HG03196 (cell line): ENCODE measurements around the gene INSM2.

Source experiments
- ATAC-seq: cut with Tn5 transposase; IDR thresholded peaks from one replicate; pipeline ENCODE4 v1.9.1; 2021; ENCODE audit not compliant: unreplicated experiment

Gene INSM2, protein sequence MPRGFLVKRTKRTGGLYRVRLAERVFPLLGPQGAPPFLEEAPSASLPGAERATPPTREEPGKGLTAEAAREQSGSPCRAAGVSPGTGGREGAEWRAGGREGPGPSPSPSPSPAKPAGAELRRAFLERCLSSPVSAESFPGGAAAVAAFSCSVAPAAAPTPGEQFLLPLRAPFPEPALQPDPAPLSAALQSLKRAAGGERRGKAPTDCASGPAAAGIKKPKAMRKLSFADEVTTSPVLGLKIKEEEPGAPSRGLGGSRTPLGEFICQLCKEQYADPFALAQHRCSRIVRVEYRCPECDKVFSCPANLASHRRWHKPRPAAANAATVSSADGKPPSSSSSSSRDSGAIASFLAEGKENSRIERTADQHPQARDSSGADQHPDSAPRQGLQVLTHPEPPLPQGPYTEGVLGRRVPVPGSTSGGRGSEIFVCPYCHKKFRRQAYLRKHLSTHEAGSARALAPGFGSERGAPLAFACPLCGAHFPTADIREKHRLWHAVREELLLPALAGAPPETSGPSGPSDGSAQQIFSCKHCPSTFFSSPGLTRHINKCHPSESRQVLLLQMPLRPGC

DNA sequence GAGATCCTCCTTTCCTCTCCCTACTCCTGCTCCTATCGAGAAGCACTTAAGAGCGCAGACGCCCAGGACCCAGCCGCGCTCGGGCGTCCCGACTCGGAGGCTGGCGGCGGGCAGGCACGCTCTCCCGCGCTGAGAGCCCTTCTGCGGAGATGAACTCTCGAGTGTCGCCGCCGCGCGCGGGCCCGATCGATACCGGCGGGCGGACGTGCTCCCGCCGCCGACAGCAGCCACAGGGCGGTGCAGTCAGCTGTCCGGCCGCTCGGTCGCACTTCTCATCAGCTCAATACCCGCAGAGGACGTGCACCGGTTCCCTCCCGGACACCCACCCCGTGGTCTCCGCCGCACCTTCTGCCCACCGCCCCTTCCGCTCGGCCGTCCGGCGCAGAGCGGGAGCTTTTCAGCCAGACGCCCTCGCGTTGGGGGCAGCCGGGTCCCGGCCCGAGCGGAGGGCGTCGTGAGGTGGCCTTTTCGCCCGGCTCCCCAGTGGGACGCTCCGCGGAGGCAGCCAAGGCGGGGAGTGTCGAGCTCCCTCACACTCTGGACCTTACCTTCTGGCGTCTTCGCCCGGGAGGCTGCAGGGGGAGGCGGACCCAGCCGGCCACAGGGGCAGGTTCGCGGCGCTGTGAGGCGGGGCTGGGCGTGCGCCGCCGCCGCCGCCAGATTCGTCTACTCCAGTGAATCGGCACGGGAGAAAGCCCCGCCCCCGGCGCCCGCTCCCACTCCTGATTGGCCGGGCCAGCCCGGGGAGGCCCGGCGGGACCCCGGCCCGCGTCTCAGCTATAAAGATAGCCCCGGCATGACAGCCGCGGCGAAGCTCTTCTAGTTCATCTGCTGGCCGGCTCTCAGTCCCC, at the start of gene INSM2:
Gene INSM2 (plus strand): TSS at position 808 of the 851 bp plus-strand sequence. CDS start 89 bp downstream, outside the sequence.
- ATAC-seq = peak; percentile 78

DNA sequence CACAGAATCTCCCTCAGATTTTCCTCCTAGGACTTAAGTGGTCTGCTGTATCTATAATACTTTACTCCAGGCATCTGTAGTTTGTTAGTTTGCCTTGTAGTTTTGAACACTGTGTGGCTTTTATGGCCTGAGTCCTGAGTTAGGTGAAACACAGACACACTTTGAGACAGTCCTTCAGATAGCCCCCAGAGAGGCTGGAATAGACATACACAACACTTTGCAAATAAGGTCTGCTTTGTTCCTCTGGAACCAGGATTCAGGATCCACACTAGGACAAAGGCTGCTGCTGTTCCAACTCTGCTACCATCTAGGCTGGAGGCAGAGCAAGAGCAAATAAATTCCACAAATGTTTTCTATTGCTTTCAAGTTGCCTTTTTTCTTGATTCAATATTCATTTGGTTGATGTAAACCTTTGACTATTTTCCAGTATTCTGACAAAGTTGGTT, 41.4 kb upstream of the INSM2 start:
- no peak for ATAC-seq

DNA sequence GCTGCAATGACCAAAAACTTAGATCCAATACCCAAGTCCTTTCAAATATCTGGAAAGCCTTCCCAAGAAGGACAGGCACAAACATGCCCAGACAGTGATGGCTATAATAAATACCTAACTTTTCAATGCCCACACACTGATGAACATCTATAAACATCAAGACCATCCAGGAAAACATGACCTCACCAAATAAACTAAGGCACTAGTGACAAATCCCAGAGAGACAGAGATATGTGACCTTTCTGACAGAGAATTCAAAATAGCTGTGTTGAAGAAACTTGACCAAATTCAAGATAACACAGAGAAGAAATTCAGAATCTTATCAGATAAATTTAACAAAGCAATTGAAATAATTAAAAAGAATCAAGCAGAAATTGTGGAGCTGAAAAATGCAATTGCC, 38.7 kb upstream of the INSM2 start:
- no peak for ATAC-seq

DNA sequence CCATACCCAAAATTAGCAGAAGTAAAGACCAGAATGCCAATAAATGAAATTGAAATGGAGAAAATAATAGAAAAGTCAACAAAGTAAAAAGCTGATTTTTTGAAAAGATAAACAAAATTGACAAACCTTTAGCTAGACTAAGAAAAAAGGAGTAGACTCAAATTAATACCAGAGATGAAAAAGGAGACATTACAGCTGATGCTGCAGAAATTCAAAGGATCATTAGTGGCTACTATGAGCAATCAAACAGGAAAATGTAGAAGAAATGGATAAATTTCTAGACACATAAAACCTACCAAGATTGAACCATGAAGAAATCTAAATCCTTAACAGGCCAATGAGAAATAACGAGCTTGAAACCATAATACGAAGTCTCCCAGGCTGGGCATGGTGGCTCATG, 34.8 kb upstream of the INSM2 start:
- ATAC-seq = no peak

DNA sequence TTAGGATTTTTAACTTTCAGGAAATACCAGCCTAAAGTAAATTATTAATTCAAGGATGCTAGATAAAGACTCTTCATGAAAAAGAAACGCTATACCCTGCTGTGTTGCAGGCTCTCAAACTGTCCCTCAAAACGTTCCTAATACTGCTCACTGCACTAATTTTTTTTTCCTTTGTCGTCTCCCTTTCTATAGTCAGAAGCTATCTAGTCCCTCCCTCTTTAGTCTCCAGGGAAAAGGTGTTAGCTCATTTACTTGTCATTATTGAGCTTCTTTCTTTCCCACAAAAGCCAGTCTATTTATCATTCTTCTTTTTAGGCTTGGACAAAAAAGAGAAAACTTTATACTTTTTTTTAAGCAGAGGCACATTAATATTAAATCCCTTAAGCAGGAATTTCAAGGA, 30.3 kb upstream of the INSM2 start:
- ATAC-seq = no peak

DNA sequence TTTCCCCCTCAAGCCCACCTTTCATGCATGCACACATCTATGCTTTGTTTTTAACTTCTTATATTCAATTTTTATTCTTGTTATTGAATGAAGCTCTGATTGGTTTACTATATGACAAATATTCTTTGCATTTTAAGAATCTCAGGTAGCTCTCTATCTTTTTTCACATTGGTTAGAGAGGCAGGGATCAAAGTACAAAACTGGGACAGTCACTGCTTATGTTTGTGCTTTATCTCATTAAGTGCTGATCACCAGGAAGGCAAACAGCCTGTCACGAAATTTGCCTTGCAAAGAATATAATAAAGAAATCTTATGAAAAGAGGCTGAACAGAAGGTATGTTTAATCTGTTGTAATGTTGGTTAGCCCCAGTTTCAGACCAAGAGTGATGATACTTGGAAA, 29.7 kb upstream of the INSM2 start:
- ATAC-seq = no peak

DNA sequence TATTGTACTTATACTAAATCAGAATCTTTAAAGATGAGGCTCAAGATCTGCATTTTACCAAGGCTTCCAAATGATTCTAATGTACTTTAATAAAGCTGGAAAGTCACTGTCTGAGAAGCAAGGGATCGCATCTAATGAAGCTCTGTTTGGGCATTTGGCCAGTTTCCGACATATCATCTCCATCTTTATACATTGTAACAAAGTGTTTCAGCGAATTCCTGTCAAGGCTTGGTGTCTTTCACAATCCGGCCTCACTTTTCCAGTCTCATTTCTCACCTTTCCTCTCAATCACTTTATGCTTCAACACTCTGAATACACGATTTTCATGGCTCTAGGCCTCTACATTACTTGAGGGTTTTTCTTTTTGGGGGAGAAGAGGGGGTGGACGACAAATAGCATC, 27.5 kb upstream of the INSM2 start:
- ATAC-seq = no peak

DNA sequence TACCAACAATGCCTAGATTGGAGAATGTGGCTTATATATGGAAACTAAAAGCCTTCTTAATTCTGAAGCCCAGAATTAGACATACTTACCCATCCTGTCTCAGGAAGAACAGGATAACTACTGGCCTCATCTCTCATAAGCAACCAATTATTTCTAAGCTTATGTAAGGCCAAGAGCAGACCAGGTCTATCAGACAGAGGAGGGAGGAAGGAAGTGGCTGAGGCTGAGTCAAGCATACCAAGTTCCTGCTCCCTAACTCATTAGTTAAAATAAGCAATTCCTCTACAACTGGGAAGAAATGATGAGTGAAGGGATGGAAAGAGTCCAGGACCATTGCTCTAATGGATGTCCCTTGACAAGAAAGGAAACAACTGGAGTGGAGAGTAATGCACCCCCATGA, 27.0 kb upstream of the INSM2 start:
- no peak for ATAC-seq

DNA sequence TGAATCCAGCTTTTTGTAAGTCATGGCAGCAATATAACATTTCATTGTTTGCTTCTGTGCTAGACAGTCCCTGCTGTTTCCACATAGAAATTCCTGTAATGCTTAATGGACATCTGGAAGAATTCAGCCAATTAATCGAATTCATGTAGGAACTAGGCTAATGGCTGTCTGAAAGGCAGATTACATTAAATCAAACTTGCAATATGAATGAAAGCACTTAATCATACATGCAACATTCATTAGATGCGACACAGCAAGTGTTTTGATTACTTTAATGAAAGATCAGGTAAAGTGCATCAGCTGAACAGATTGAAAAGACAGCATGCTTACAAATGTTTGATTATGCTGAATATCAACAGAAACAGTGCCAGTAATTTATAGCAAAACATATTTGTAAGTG, 24.1 kb upstream of the INSM2 start:
- ATAC-seq = no peak

DNA sequence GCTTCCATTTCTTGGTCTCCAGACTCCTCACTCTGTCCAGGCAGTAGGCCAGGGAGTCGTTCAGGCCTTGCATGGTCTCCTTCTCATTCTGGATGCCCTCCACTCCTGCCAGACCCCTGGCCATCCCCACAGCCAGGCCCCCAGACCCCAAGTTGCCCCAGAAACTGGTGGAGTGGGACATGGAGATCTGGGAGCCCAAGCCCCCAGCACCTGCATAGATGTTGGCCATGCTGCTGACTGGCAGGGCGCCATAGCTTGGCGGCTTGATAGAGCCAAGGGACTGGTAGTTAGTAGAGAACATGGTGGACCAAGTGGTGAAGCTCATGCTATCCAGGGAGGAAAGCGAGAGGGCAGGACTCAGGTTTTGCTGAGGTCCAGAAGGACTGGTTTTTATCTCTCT, 21.2 kb upstream of the INSM2 start:
- no peak for ATAC-seq

DNA sequence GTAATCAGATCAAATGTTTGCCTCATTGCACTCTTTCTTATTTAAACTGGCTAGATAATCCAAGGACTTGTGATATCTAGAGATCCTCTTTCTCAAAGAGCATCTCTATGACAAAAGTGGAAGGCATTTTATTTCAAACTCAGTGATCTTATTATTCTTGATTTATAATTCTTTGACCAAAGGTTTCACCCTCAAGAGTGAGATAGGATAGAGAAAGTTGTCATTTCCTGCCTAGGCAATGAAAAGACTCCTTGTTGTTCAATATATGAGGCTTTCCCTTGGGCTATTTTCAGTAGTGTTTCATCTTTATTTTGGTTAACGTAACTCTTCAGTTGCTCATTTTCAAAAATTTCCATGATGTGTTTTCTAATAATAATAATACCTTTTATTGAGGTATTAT, 18.0 kb upstream of the INSM2 start:
- no peak for ATAC-seq

DNA sequence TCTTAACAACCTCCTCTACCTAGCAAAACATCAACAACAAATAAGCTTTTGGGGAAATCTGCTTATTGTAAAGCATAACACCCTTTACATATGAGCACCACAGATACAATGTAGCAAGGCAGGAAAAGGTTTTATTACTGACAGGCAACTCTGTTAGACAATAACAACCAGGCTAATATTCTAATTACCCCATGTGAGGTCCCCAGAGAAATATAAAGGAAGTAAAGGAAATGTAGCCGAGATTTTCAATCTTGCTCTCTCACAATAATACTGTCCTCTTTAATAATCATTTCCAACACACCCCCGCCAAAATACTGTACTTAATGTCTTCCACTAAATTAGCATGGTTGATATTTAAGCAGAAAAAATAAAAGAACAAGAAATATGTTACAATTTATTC, 14.0 kb upstream of the INSM2 start:
- no peak for ATAC-seq

DNA sequence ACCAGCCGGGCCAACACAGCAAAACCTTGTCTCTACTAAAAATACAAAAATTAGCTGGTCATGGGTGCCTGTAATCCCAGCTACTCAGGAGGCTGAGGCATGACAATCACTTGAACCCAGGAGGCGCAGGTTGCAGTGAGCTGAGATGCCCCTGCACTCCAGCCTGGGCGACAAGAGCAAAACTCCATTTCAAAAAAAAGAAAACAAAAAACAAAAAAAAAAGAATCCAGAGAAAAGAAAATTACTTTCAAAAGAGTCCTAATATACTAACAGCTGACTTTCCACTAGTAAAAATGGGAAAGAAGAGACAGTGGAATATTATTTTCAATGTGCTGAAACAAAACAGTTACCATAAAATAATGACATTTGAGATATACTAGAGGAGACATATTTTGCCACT, 8.3 kb upstream of the INSM2 start:
- ATAC-seq = no peak

DNA sequence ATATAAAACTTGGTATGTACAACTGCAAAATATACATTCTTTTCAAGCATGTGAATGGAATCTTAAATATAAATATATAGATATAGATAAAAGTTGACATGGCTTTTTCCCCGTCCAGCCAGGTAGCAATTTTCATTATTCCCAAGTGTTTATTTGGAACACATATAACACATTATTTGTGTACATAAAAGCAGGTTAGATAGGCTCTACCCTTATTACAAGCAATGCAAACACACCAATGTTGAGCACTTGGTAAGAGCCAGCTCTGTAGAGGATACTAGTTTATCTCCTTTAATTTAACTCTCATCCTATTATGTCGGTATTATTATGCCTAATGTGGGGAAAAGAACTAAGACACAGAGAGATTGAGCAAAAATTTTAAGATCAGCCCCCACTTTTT, 7.0 kb upstream of the INSM2 start:
- ATAC-seq = no peak

DNA sequence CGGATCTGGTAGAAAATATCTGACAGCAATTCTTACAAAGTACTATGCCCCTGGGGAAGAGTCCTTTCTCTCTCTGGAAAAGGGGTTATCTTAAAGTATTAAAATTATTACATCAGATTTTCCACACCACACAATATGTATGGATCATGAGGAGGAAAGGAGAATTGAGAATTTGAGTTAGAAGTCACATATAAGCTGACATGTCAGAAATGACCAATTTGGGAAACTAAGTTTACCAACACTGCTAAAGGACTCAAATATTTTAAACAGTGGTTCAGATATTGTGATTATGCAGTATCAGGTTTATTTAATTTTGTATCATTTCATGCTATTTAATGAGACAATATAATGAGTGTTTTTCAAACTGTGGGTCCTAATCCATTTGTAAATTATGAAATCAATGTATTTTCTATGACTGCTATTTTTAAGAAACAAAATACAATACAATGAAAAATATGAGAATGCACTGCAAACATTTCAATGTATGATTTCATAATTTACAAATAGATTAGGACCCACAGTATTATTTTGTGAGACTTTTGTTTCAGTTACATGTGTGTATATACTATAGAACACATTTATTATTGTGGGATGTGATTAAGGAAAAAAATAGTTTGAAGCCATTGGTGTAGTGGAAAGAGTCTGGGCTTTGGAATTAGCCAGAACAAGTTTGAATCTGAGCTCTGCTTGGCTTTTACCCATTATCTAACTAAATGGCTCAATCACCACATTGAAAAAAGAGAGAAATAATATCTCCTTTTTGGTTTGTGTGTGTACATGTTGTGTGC, 1.8 kb upstream of the INSM2 start:
- ATAC-seq = no peak

DNA sequence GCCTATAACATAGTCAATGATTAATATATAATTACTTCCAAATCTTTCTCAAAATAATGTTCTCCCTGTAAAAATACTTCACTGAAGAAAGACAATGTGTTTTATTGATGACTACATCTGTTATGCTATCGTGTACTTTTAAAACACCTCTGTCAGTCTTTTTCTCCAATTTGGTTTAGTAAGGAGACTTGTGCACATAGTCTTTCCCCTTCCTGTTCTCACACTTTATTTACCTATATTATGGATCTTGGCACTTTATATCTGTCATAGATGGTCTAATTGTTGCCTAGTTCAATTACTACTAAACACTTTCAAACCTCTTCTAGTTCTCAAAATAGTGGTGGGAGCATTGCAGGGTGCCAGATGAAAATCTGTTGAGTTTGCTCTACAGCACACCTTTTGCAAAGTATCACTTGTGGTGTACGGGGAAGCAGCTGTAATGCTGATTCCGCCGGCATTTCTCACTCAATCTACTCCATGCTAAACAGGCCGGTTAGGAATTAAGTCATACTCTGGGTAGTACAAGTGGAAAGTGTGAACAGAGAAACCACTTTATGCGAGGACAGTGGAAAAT, 1.1 kb upstream of the INSM2 start:
- ATAC-seq = no peak

DNA sequence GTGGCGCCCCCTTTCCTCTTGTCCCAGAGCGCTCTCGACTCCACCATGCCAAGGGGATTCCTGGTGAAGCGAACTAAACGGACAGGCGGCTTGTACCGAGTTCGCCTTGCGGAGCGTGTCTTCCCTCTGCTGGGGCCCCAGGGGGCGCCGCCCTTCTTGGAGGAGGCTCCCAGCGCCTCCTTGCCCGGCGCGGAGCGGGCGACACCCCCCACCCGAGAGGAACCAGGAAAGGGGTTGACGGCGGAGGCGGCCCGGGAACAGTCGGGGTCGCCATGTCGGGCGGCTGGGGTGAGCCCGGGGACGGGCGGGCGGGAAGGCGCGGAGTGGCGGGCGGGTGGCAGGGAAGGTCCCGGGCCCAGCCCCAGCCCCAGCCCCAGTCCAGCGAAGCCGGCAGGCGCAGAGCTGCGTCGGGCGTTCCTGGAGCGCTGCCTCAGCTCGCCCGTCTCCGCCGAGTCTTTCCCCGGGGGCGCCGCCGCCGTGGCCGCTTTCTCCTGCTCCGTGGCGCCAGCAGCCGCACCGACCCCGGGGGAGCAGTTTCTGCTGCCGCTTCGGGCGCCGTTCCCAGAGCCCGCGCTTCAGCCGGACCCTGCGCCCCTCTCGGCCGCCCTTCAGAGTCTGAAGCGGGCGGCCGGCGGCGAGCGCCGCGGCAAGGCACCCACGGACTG, 376 bp downstream of the INSM2 start:
- no peak for ATAC-seq

DNA sequence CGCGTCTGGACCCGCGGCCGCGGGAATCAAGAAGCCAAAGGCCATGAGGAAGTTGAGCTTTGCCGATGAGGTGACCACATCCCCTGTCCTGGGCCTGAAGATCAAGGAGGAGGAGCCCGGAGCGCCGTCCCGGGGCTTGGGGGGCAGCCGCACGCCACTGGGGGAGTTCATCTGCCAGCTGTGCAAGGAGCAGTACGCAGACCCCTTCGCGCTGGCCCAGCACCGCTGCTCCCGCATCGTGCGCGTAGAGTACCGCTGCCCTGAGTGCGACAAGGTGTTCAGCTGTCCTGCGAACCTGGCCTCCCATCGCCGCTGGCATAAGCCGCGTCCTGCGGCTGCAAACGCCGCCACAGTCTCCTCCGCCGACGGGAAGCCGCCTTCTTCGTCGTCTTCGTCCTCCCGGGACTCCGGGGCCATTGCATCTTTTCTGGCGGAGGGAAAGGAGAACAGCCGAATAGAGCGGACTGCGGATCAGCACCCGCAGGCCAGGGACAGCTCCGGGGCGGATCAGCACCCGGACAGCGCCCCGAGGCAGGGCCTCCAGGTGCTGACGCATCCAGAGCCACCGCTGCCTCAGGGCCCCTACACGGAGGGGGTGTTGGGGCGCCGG, 1.0 kb downstream of the INSM2 start:
- no peak for ATAC-seq

DNA sequence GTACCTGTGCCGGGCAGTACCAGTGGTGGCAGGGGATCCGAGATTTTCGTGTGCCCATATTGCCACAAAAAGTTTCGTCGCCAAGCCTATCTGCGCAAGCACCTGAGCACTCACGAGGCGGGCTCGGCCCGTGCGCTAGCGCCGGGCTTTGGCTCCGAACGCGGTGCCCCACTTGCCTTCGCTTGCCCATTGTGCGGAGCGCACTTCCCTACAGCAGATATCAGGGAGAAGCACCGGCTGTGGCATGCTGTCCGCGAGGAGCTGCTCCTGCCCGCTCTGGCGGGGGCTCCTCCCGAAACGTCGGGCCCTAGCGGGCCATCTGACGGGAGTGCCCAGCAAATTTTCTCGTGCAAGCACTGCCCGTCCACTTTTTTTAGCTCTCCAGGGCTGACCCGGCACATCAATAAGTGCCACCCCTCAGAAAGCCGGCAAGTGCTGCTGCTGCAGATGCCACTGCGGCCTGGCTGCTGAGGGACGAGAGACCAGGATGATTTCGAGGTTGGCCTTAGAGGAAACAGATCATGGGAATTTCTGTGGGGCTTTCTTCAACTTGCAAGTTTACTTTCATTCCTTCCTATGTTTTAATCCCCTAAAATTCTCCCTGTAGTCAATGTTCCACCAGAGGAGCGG, 1.6 kb downstream of the INSM2 start:
- ATAC-seq = no peak
